AG09309 (cell line): ENCODE data around the gene FGFBP2.

Experiments
- DNase-seq: peaks from one replicate; pipeline ENCODE4 v3.0.0-alpha.2; 2010; ENCODE audit warnings: low read depth
- H3K4me3 ChIP-seq: 2 replicates; pipeline ENCODE4 v1.5.1; 2011; ENCODE audit warnings: mild to moderate bottlenecking, low read depth, low read length, moderate library complexity; ENCODE audit not compliant: control insufficient read depth
- CTCF ChIP-seq: IDR thresholded peaks from 2 replicates; pipeline ENCODE4 v1.5.1; 2011; ENCODE audit warnings: mild to moderate bottlenecking, low read depth, low read length, inconsistent platforms; ENCODE audit not compliant: insufficient read depth, control insufficient read depth; ENCODE audit errors: missing control alignments

FGFBP2 gene

GRCh38 chr4:16001484-16001858, 38.5 kb upstream of the FGFBP2 start:
- DNase-seq = peak; percentile 31
- H3K4me3 ChIP-seq = no peak overlapping the region
- TF ChIP-seq CTCF = peak; percentile 87

GRCh38 chr4:16000708-16001483, 37.9 kb upstream of the FGFBP2 start:
- TF ChIP-seq CTCF = no peak
- no peak for DNase-seq
- H3K4me3 ChIP-seq = no peak overlapping the region

- no peak for TF ChIP-seq CTCF
- no peak overlapping the region for H3K4me3 ChIP-seq
- no peak for DNase-seq
Observed at GRCh38 chr4:15996773-15997172, 33.8 kb upstream of the FGFBP2 start.

GRCh38 chr4:15995826-15996225, 32.9 kb upstream of the FGFBP2 start:
- no peak overlapping the region for H3K4me3 ChIP-seq
- TF ChIP-seq CTCF = no peak
- DNase-seq = no peak

- no peak for DNase-seq
- no peak for TF ChIP-seq CTCF
- H3K4me3 ChIP-seq = no peak overlapping the region
Observed at GRCh38 chr4:15992167-15992485, 29.2 kb upstream of the FGFBP2 start.

GRCh38 chr4:15990570-15991285, 27.8 kb upstream of the FGFBP2 start:
- no peak overlapping the region for H3K4me3 ChIP-seq
- TF ChIP-seq CTCF = no peak

More at GRCh38 chr4:15990570-15991285, 27.8 kb upstream of the FGFBP2 start:
- DNase-seq = no peak
